IPS-20b (cell line): ENCODE measurements around the gene ARHGAP22.

Source experiments
- H3K27ac ChIP-seq: one replicate; pipeline ENCODE4 v1.5.1; 2013; ENCODE audit warnings: low read length
- H3K27me3 ChIP-seq: 2 replicates; pipeline ENCODE4 v1.6.1; 2013; ENCODE audit warnings: mild to moderate bottlenecking, low read length, inconsistent platforms; ENCODE audit not compliant: insufficient read depth
- H3K36me3 ChIP-seq: 2 replicates; pipeline ENCODE4 v1.6.1; 2013; ENCODE audit warnings: low read depth, mild to moderate bottlenecking, inconsistent platforms, low read length, moderate library complexity; ENCODE audit not compliant: insufficient read depth
- H3K4me1 ChIP-seq: 2 replicates; pipeline ENCODE4 v1.6.1; 2013; ENCODE audit warnings: mild to moderate bottlenecking, control low read depth, inconsistent platforms, low read length, moderate library complexity; ENCODE audit not compliant: insufficient read depth
- H3K4me3 ChIP-seq: 2 replicates; pipeline ENCODE4 v1.5.1; 2013; ENCODE audit warnings: mild to moderate bottlenecking, low read length, inconsistent platforms
- H3K9ac ChIP-seq: 2 replicates; pipeline ENCODE4 v1.6.1; 2013; ENCODE audit warnings: low read depth, mild to moderate bottlenecking, inconsistent platforms, low read length, moderate library complexity
- H3K9me3 ChIP-seq: 2 replicates; pipeline ENCODE4 v1.6.1; 2013; ENCODE audit warnings: mild to moderate bottlenecking, low read depth, low read length, inconsistent platforms; ENCODE audit not compliant: insufficient read depth

The ARHGAP22 gene

GRCh38 chr10:48592346-48592745, 12.5 kb downstream of the ARHGAP22 start:
- Histone ChIP-seq H3K36me3 (no peaks in the 10 kb centered on the region), H3K27ac (no peak overlapping the region), H3K27me3 (no peaks in the 10 kb centered on the region; the same call in 1 of the 2 replicates), H3K4me1 (peaks cover 14% of the 10 kb centered on the region), H3K9ac (no peak overlapping the region), H3K9me3 (no peaks in the 10 kb centered on the region), H3K4me3 (no peak overlapping the region)

GRCh38 chr10:48590945-48591344, 13.9 kb downstream of the ARHGAP22 start:
- H3K36me3 ChIP-seq, result no peaks in the 10 kb centered on the region
- H3K27me3 ChIP-seq, result no peaks in the 10 kb centered on the region; the same call in 1 of the 2 replicates
- H3K27ac ChIP-seq, result no peak overlapping the region
- peaks cover 14% of the 10 kb centered on the region for H3K4me1 ChIP-seq
- no peak overlapping the region for H3K9ac ChIP-seq
- H3K9me3 ChIP-seq, result peaks cover 3% of the 10 kb centered on the region; the same call in 1 of the 2 replicates
- H3K4me3 ChIP-seq, result no peak overlapping the region

- H3K27me3 ChIP-seq, result no peaks in the 10 kb centered on the region; the same call in 1 of the 2 replicates
- H3K4me3 ChIP-seq, result no peak overlapping the region
- peaks cover 19% of the 10 kb centered on the region for H3K9me3 ChIP-seq
- H3K36me3 ChIP-seq, result no peaks in the 10 kb centered on the region
- H3K9ac ChIP-seq, result no peak overlapping the region
- no peak overlapping the region for H3K27ac ChIP-seq
- H3K4me1 ChIP-seq, result peaks cover 4% of the 10 kb centered on the region
Observed at GRCh38 chr10:48589266-48589665, 15.6 kb downstream of the ARHGAP22 start.

GRCh38 chr10:48587819-48588218, 17.1 kb downstream of the ARHGAP22 start:
- H3K9ac ChIP-seq, result no peak overlapping the region
- H3K9me3 ChIP-seq, result peaks cover 24% of the 10 kb centered on the region
- H3K27ac ChIP-seq, result no peak overlapping the region
- H3K36me3 ChIP-seq, result no peaks in the 10 kb centered on the region
- H3K27me3 ChIP-seq, result no peaks in the 10 kb centered on the region
- no peak overlapping the region for H3K4me3 ChIP-seq
- H3K4me1 ChIP-seq, result no peaks in the 10 kb centered on the region

GRCh38 chr10:48587101-48587500, 17.8 kb downstream of the ARHGAP22 start:
- Histone ChIP-seq H3K9ac (no peak overlapping the region), H3K9me3 (peaks cover 24% of the 10 kb centered on the region), H3K36me3 (no peaks in the 10 kb centered on the region), H3K27ac (no peak overlapping the region), H3K4me3 (no peak overlapping the region), H3K27me3 (no peaks in the 10 kb centered on the region), H3K4me1 (no peaks in the 10 kb centered on the region)

- no peak overlapping the region for H3K9ac ChIP-seq
- no peak overlapping the region for H3K27ac ChIP-seq
- H3K36me3 ChIP-seq, result no peaks in the 10 kb centered on the region
- no peaks in the 10 kb centered on the region for H3K27me3 ChIP-seq
- H3K9me3 ChIP-seq, result peaks cover 24% of the 10 kb centered on the region
- no peaks in the 10 kb centered on the region for H3K4me1 ChIP-seq
- no peak overlapping the region for H3K4me3 ChIP-seq
Observed at GRCh38 chr10:48582970-48583369, 21.9 kb downstream of the ARHGAP22 start.

GRCh38 chr10:48580236-48580635, 24.6 kb downstream of the ARHGAP22 start:
- Histone ChIP-seq H3K27me3 (no peaks in the 10 kb centered on the region), H3K4me3 (no peak overlapping the region), H3K9ac (no peak overlapping the region), H3K9me3 (peaks cover 14% of the 10 kb centered on the region), H3K4me1 (no peaks in the 10 kb centered on the region), H3K27ac (no peak overlapping the region), H3K36me3 (no peaks in the 10 kb centered on the region)

- H3K36me3 ChIP-seq, result no peaks in the 10 kb centered on the region
- H3K4me3 ChIP-seq, result no peak overlapping the region
- no peak overlapping the region for H3K9ac ChIP-seq
- H3K4me1 ChIP-seq, result no peaks in the 10 kb centered on the region
- no peaks in the 10 kb centered on the region for H3K27me3 ChIP-seq
- no peak overlapping the region for H3K27ac ChIP-seq
- peaks cover 6% of the 10 kb centered on the region for H3K9me3 ChIP-seq
Observed at GRCh38 chr10:48579251-48579960, 25.5 kb downstream of the ARHGAP22 start.

GRCh38 chr10:48577158-48577557, 27.7 kb downstream of the ARHGAP22 start:
- Histone ChIP-seq H3K27ac (no peak overlapping the region), H3K4me3 (no peak overlapping the region), H3K9me3 (no peaks in the 10 kb centered on the region), H3K4me1 (no peaks in the 10 kb centered on the region), H3K9ac (no peak overlapping the region), H3K27me3 (no peaks in the 10 kb centered on the region), H3K36me3 (no peaks in the 10 kb centered on the region)

- no peaks in the 10 kb centered on the region for H3K36me3 ChIP-seq
- no peaks in the 10 kb centered on the region for H3K27me3 ChIP-seq
- no peaks in the 10 kb centered on the region for H3K9me3 ChIP-seq
- H3K4me3 ChIP-seq, result no peak overlapping the region
- no peaks in the 10 kb centered on the region for H3K4me1 ChIP-seq
- no peak overlapping the region for H3K9ac ChIP-seq
- H3K27ac ChIP-seq, result no peak overlapping the region
Observed at GRCh38 chr10:48576501-48576900, 28.4 kb downstream of the ARHGAP22 start.

GRCh38 chr10:48575901-48576300, 29.0 kb downstream of the ARHGAP22 start:
- no peaks in the 10 kb centered on the region for H3K9me3 ChIP-seq
- no peak overlapping the region for H3K27ac ChIP-seq

GRCh38 chr10:48574817-48575380, 30.0 kb downstream of the ARHGAP22 start:
- H3K36me3 ChIP-seq, result no peaks in the 10 kb centered on the region
- no peak overlapping the region for H3K27ac ChIP-seq
- H3K27me3 ChIP-seq, result no peaks in the 10 kb centered on the region
- no peak overlapping the region for H3K9ac ChIP-seq
- H3K9me3 ChIP-seq, result no peaks in the 10 kb centered on the region
- no peaks in the 10 kb centered on the region for H3K4me1 ChIP-seq
- H3K4me3 ChIP-seq, result no peak overlapping the region

More at GRCh38 chr10:48575901-48576300, 29.0 kb downstream of the ARHGAP22 start:
- H3K4me1 ChIP-seq, result no peaks in the 10 kb centered on the region
- no peaks in the 10 kb centered on the region for H3K36me3 ChIP-seq
- H3K4me3 ChIP-seq, result no peak overlapping the region
- H3K9ac ChIP-seq, result no peak overlapping the region
- no peaks in the 10 kb centered on the region for H3K27me3 ChIP-seq
